ENCODE results near the gene DST.
"Not testable (repeated sequence)": the region's sequence is repeated elsewhere in the genome, so short reads cannot be mapped to it uniquely, and the experiment has no call there.

Gene DST

GRCh38 chr6:56514395-56514794 is 128.3 kb downstream of the DST start:
- no peak for DNase-seq

GRCh38 chr6:56513631-56514030 is 129.1 kb downstream of the DST start:
- no peak for DNase-seq

DNA sequence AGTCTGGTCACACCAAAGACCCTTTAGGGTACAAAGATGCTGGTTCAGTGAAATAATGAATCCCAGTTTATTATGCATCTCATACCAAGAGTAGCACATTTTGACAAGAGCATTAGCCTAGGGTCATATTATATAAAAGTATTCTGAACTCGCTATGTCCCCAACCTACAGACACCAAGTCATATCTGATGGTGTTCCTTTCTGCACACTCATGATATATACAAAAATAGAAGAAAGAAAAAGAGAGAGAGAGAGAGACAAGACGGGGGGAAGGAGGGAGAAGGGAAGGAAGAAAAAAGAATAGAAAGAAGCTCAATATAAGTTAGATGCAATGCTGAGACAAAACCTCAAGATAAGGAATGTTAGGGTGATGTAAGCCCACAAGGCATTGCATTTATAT is 131.1 kb downstream of the DST start:
- no peak for DNase-seq

- no peak for DNase-seq
These were observed 131.6 kb downstream of the DST start for GRCh38 chr6:56510984-56511531.

- no peak for DNase-seq
These were observed 133.7 kb downstream of the DST start for GRCh38 chr6:56509031-56509430.

DNA sequence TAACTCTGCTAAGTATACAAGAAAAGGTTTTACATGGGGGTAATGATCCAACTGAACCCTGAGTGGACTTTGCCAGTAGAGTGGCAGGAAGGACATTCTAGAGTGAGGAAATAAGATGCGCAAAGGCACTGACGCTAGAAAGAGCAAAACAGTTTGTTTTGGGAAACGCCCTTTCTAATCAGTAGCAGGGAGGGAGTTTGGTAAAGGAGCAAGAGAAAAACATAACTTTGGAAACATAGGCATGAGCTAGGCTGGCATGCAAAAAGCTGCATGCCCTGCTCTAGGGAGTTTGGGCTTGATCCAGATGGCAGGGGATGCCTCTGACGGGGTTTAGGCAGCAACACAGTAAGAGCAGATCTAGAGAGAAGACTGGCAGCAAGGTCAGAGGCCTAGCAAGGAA is 135.2 kb downstream of the DST start:
- DNase-seq, result no peak

GRCh38 chr6:56505512-56506260 is 137.0 kb downstream of the DST start:
- DNase-seq, result no peak

- no peak for DNase-seq
These were observed 140.7 kb downstream of the DST start for GRCh38 chr6:56501993-56502392.

- no peak for DNase-seq
These were observed 143.6 kb downstream of the DST start for GRCh38 chr6:56499095-56499494.

GRCh38 chr6:56497691-56498090 is 145.0 kb downstream of the DST start:
- DNase-seq, result no peak

- no peak for DNase-seq
These were observed 145.4 kb downstream of the DST start for GRCh38 chr6:56497240-56497639.

DNA sequence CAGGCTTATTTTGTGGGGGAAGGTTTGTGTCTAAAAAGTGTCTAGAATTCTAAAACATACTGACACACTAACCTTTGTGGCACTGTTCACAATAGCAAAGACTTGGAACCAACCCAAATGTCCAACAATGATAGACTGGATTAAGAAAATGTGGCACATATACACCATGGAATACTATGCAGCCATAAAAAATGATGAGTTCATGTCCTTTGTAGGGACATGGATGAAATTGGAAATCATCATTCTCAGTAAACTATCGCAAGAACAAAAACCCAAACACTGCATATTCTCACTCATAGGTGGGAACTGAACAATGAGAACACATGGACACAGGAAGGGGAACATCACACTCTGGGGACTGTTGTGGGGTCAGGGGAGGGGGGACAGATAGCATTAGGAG is 146.0 kb downstream of the DST start:
- DNase-seq, result not testable (repeated sequence)

GRCh38 chr6:56495654-56496053 is 147.0 kb downstream of the DST start:
- DNase-seq, result no peak

DNA sequence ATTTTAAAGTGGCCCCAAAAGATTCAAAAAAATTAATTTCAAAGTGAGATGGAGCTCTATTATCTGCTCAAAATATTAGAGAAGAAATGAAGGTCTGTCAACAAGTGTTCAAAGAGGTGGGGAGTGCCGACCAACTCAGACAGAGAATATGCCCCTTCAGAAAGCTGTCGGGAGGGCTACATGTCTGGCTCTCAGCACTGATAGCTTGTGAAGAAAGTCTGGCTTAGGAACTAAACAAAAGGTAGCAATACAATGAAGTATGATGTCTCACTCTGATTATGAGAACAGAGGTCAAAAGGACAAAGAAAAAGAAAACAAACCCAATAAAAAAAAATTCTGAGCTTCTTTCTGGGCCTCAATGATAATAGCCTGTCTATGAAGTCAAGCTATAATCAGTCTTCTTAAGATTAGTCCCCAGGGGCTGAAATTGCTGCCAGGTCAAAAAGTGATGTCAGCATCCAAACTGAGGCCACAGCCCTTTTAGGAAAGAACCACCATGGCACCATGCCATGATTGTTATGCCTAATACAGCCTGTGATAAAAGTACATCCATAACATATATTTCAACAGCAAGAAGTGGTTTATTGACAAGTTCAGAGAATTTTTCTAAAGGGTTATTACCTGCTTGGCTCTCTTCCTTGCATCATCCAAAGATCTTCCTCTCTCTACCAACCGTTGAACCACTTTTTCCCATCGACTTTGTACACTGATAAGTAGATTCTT is 150.9 kb downstream of the DST start:
- no peak for DNase-seq

DNA sequence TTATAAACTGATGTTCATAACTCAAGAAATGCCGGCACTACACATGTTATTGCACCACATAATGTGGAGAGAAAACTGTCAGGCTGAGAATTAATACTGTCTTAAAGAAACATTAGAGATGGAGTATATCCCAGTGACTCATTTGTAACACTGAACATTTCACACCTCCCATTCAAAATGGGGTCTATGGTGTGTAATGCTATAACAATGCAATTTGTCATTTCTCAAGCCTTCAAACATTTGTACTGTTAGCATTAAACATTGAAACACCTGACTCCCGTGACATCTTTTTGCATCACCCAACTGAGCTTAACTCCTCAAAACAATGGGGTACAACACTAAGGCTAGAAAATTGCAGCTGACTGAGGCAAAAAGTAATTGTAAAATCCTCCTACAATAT is 151.7 kb downstream of the DST start:
- DNase-seq, result no peak

GRCh38 chr6:56489559-56489958 is 153.1 kb downstream of the DST start:
- DNase-seq, result no peak

GRCh38 chr6:56488281-56488680 is 154.4 kb downstream of the DST start:
- no peak for DNase-seq

GRCh38 chr6:56486681-56487080 is 156.0 kb downstream of the DST start:
- no peak for DNase-seq

- DNase-seq, result no peak
These were observed 158.0 kb downstream of the DST start for GRCh38 chr6:56484669-56485068.

- no peak for DNase-seq
These were observed 158.8 kb downstream of the DST start for GRCh38 chr6:56483929-56484328.

DNA sequence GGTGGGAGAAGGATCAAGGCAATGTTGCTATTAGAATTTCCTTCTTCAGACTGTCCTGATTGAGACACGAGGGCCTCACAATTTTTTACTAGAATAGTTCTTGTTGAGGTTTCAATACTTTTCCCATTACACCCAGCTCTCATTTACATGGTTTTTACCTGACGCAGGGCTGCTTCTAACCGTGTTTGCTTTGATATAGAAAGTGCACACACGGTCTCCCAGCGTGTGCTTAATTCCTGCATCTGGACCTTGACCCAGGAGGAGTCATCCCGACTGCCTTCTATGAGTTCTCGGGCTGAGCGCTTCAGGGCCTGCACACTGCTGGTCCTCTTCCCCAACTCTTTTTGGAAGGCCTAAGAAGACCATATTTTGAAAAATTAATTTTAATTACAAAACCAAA is 160.2 kb downstream of the DST start:
- no peak for DNase-seq

- no peak for DNase-seq
These were observed 160.7 kb downstream of the DST start for GRCh38 chr6:56481957-56482356.

DNA sequence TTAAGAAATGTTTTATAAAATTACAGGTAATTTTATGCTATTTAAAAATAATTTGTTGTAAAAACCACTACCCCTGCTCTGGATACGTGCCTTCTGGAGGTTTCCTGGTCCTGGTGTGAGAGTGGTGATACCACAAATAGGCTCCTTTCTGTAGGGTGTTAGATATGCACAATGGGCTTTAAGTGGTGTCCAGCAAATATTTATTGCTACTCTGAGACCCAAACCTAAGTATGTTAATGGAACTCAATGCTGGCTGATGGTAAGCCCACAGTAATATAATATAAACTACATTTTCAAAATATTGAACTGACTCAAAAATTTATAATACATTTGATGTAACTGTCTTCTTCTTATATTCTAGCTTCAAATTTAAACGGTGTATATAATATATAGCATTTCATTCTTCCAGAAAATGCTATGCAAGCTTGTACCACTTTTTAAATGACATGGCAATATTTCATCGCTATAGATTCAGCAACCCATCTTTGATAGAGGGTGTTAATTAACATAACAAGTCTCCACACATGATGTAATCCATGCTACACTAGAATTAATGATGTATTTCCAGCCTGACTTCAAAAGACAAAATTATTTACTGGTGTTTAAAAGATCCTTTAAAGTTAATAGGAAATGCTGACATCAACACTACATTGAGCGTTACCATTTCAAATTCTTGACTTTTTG is 161.9 kb downstream of the DST start:
- DNase-seq, result no peak

GRCh38 chr6:56480246-56480645 is 162.4 kb downstream of the DST start:
- DNase-seq, result no peak

All from NCI-H2029 (cell line).